SK-N-SH (cell line): Measurements from ENCODE around the gene SIL1.

Experiments
- CHD2 ChIP-seq: fragments of 150-350 bp; IDR thresholded peaks from 2 replicates; pipeline ENCODE4 v1.6.1; 2018; ENCODE audit warnings: low read length; ENCODE audit not compliant: partially characterized antibody
- CTCF ChIP-seq: fragments of 200-600 bp; sonication (generic); IDR thresholded peaks from 2 replicates; pipeline ENCODE4 v1.6.1; 2017; ENCODE audit warnings: antibody characterized with exemption, mild to moderate bottlenecking, moderate library complexity
- EP300 ChIP-seq, 2 experiments: IDR thresholded peaks; 2 replicates each; pipeline versions ENCODE4 v1.4.0 to v1.6.1; 2012; ENCODE audit warnings: borderline replicate concordance in 1 of 2, low read depth in 1 of 2, low read length in 1 of 2
- FOSL2 ChIP-seq: IDR thresholded peaks from 2 replicates; pipeline ENCODE4 v1.4.0; 2012; ENCODE audit warnings: low read depth, mild to moderate bottlenecking, moderate library complexity, borderline replicate concordance
- JUND ChIP-seq: IDR thresholded peaks from 2 replicates; pipeline ENCODE4 v1.4.0; 2012
- MAX ChIP-seq: IDR thresholded peaks from 2 replicates; pipeline ENCODE4 v1.4.0; 2012; ENCODE audit warnings: low read depth
- NFIC ChIP-seq: IDR thresholded peaks from 2 replicates; pipeline ENCODE4 v1.4.0; 2012; ENCODE audit warnings: borderline replicate concordance
- PBX3 ChIP-seq: IDR thresholded peaks from 2 replicates; pipeline ENCODE4; 2012
- RAD21 ChIP-seq: IDR thresholded peaks from 2 replicates; pipeline ENCODE4 v1.6.1; 2012; ENCODE audit warnings: mild to moderate bottlenecking, low read length
- SIN3A ChIP-seq: IDR thresholded peaks from 2 replicates; pipeline ENCODE4 v1.6.1; 2012; ENCODE audit warnings: low read depth, mild to moderate bottlenecking, low read length, moderate library complexity, borderline replicate concordance
- SMC3 ChIP-seq: IDR thresholded peaks from 2 replicates; pipeline ENCODE4 v1.6.1; 2012; ENCODE audit warnings: low read depth, low read length, improper control_type of control experiment
- USF2 ChIP-seq: fragments of 150-350 bp; IDR thresholded peaks from 2 replicates; pipeline ENCODE4 v1.6.1; 2017; ENCODE audit warnings: antibody characterized with exemption, low read length, low read depth, borderline replicate concordance
- YY1 ChIP-seq: IDR thresholded peaks from 2 replicates; pipeline ENCODE4 v1.4.0; 2012; ENCODE audit warnings: low read depth, mild to moderate bottlenecking

- TF ChIP-seq RAD21, result no peak
- TF ChIP-seq EP300 (IDR thresholded peaks at IDR 0.05; ENCODE audit: borderline replicate concordance in 1 of 2, low read depth in 1 of 2, low read length in 1 of 2), result no peak
- no peak for TF ChIP-seq CHD2
- no peak for TF ChIP-seq MAX
- TF ChIP-seq YY1, result no peak
- no peak for TF ChIP-seq JUND
- no peak for TF ChIP-seq PBX3
- no peak for TF ChIP-seq NFIC
- no peak for TF ChIP-seq SMC3
- no peak for TF ChIP-seq USF2
- no peak for TF ChIP-seq CTCF
- TF ChIP-seq SIN3A, result no peak
- no peak for TF ChIP-seq FOSL2
These were observed 94.4 kb downstream of the SIL1 start for GRCh38 chr5:139103762-139104161.
